Gastrocnemius medialis (tissue), 4 donors: Measurements from ENCODE around the gene TNS1.

Experiments used
- POLR2A ChIP-seq, 2 donors: fragments of 450-650 bp; IDR thresholded peaks; one replicate each; pipeline ENCODE4 v1.6.1; 2017; ENCODE audit warnings: antibody characterized with exemption in 2 of 2, mild to moderate bottlenecking in 2 of 2, moderate library complexity in 2 of 2
- TF ChIP-seq, protein P1 (sequence below), 5 experiments: fragments of 450-650 bp in 3 of 5; fragments of 200-600 bp in 2 of 5; sonication (generic) in 2 of 5; IDR thresholded peaks in 4 of 5; conservative IDR thresholded peaks in 1 of 5; 1 replicate in 4 of 5; 2 replicates in 1 of 5; pipeline ENCODE4 v1.5.1; 2016 to 2019; ENCODE audit warnings: antibody characterized with exemption in 5 of 5, mild to moderate bottlenecking in 3 of 5, moderate library complexity in 3 of 5

DNA sequence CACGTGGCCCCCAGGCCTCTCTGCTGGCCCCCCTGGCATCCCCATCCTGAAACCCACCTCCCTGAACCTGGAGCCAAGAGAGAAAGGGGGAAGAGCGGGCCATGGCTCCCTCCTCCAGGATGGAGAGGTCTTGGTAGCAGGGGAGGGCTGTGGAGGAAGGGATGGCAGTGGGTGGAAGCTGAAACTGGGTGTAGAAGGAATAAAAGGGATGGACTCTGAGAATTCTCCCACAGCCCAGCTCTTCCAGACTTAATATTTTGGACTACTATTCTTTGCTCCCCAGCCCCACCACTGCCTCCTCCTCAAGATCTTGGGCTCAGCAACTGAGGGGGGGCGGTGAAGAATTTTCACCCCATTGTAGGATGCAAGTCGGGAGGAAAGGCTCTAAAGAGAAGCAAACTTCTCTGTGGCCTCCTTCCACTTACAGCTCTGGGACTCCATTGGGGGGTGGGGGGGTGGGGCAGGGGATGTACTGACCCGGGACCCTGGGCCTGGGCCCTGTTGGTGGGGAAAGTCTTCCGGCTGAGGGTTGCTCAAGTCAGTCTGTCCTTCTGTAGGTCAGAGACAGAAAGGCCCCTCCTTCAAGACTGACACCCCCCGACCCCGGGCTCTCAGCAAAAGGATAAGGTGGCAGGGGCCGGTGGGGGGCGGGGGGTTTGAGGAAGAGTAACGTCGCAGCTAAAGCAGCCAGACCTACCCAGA is 501 bp downstream of the TNS1 start:
- TF ChIP-seq POLR2A (IDR thresholded peaks at IDR 0.05) = no peak
- TF ChIP-seq, protein P1, sequence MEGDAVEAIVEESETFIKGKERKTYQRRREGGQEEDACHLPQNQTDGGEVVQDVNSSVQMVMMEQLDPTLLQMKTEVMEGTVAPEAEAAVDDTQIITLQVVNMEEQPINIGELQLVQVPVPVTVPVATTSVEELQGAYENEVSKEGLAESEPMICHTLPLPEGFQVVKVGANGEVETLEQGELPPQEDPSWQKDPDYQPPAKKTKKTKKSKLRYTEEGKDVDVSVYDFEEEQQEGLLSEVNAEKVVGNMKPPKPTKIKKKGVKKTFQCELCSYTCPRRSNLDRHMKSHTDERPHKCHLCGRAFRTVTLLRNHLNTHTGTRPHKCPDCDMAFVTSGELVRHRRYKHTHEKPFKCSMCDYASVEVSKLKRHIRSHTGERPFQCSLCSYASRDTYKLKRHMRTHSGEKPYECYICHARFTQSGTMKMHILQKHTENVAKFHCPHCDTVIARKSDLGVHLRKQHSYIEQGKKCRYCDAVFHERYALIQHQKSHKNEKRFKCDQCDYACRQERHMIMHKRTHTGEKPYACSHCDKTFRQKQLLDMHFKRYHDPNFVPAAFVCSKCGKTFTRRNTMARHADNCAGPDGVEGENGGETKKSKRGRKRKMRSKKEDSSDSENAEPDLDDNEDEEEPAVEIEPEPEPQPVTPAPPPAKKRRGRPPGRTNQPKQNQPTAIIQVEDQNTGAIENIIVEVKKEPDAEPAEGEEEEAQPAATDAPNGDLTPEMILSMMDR (IDR thresholded peaks at IDR 0.05 in 4 of 5, conservative IDR thresholded peaks at IDR 0.05 in 1 of 5) = no peak
